Keratinocyte (primary cell): ENCODE measurements around the gene SEC62. TPM values are rescaled to one million over a fixed set of nuclear protein-coding genes. Genes with fewer than 3 reads are reported as not detected.

ENCODE experiments used
- DNase-seq: peaks from one replicate; pipeline ENCODE4 v3.0.0-alpha.2; 2011; ENCODE audit warnings: low read depth, missing footprints, low spot score
- FAIRE-seq: peaks from 2 replicates; lab custom pipeline; 2011; peaks lifted over from hg19 to GRCh38; lab: Jason Lieb, UNC
- H2AFZ ChIP-seq: 2 replicates; pipeline ENCODE4 v1.6.0; 2012; ENCODE audit warnings: low read length, control low read depth, inconsistent platforms; ENCODE audit not compliant: control insufficient read depth
- H3K27ac ChIP-seq: 2 replicates; pipeline ENCODE4 v1.5.1; 2011; ENCODE audit warnings: low read length; ENCODE audit not compliant: control insufficient read depth, insufficient read depth
- H3K27me3 ChIP-seq: 3 replicates; pipeline ENCODE4 v1.6.0; 2011; ENCODE audit warnings: low read length; ENCODE audit not compliant: control insufficient read depth, insufficient read depth; ENCODE audit errors: extremely low read depth
- H3K36me3 ChIP-seq, 2 experiments: 2 replicates in 1 of 2; 3 replicates in 1 of 2; pipeline ENCODE4 v1.5.1; 2011; ENCODE audit warnings: low read length in 2 of 2, mild to moderate bottlenecking in 1 of 2; ENCODE audit not compliant: control insufficient read depth in 2 of 2, insufficient read depth in 2 of 2; ENCODE audit errors: extremely low read depth in 1 of 2
- H3K4me1 ChIP-seq: 3 replicates; pipeline ENCODE4 v1.5.1; 2011; ENCODE audit warnings: low read length; ENCODE audit not compliant: control insufficient read depth, insufficient read depth; ENCODE audit errors: extremely low read depth
- H3K4me2 ChIP-seq: 3 replicates; pipeline ENCODE4 v1.6.0; 2011; ENCODE audit warnings: low read depth, low read length; ENCODE audit not compliant: control insufficient read depth, insufficient read depth; ENCODE audit errors: extremely low read depth
- H3K4me3 ChIP-seq, 3 experiments: fragments of 200-600 bp in 1 of 3; sonication (generic) in 1 of 3; 2 replicates in 2 of 3; 3 replicates in 1 of 3; pipeline ENCODE4 v1.5.1; 2011 to 2016; ENCODE audit warnings: low read length in 3 of 3, mild to moderate bottlenecking in 3 of 3, control low read depth in 2 of 3, inconsistent platforms in 1 of 3, low read depth in 1 of 3, mixed read lengths in 1 of 3, mixed run types in 1 of 3, moderate library complexity in 1 of 3; ENCODE audit not compliant: control insufficient read depth in 2 of 3, insufficient read depth in 2 of 3; ENCODE audit errors: extremely low read depth in 1 of 3
- H3K79me2 ChIP-seq: 2 replicates; pipeline ENCODE4 v1.6.0; 2012; ENCODE audit warnings: low read length; ENCODE audit not compliant: control insufficient read depth, insufficient read depth
- H3K9ac ChIP-seq: 3 replicates; pipeline ENCODE4 v1.6.0; 2011; ENCODE audit warnings: low read length; ENCODE audit not compliant: control insufficient read depth, insufficient read depth; ENCODE audit errors: extremely low read depth
- H3K9me1 ChIP-seq: 3 replicates; pipeline ENCODE4 v1.6.0; 2011; ENCODE audit warnings: low read length; ENCODE audit not compliant: control insufficient read depth, insufficient read depth; ENCODE audit errors: extremely low read depth
- H3K9me3 ChIP-seq: 2 replicates; pipeline ENCODE4 v1.5.1; 2012; ENCODE audit warnings: low read depth, low read length; ENCODE audit not compliant: control insufficient read depth
- H4K20me1 ChIP-seq: 3 replicates; pipeline ENCODE4 v1.6.0; 2011; ENCODE audit warnings: low read length; ENCODE audit not compliant: control insufficient read depth, insufficient read depth; ENCODE audit errors: extremely low read depth
- CTCF ChIP-seq, 3 experiments: IDR thresholded peaks in 1 of 3; conservative IDR thresholded peaks in 1 of 3; optimal IDR thresholded peaks in 1 of 3; 2 replicates in 2 of 3; 3 replicates in 1 of 3; pipeline versions ENCODE3 to v1.5.1; 2011; ENCODE audit warnings: low read length in 3 of 3, mild to moderate bottlenecking in 3 of 3, moderate library complexity in 2 of 3, control low read depth in 1 of 3, inconsistent platforms in 1 of 3; ENCODE audit not compliant: insufficient read depth in 2 of 3; ENCODE audit errors: extremely low read depth in 1 of 3
- EZH2 ChIP-seq: IDR thresholded peaks from one replicate; pipeline ENCODE4 v1.6.1; 2012; ENCODE audit warnings: inconsistent platforms, mild to moderate bottlenecking, low read length, moderate library complexity
- dilution Hi-C: fragments of 300-500 bp; cut with MboI; formaldehyde crosslinking; loops from one replicate; pipeline ENCODE4 v1.7.0; 2020; ENCODE audit warnings: low sequenced_read_pairs; ENCODE audit not compliant: extremely low pct_ligation_motif_present
- polyA plus RNA-seq, 5 experiments: library from polyadenylated mRNA; depleted of rRNA in 3 of 5; stranded (reverse) in 3 of 5; stranded (forward) in 1 of 5; unstranded in 1 of 5; fragments of >200 nt; gene quantifications; 1 replicate in 1 of 5; 2 replicates in 3 of 5; 3 replicates in 1 of 5; pipeline versions ENCODE4 v1.2.1 to v1.2.3, GENCODE V29; 2011 to 2012; ENCODE audit warnings: missing spikeins in 2 of 5, low read depth in 1 of 5, low replicate concordance in 1 of 5

SEC62 gene
- polyA plus RNA-seq, 1 donor (not counting 4 experiments of a cell fraction or from before 2014, with no cell fraction given) = 63.3 TPM

GRCh38 chr3:170040418-170040817 lies 73.8 kb downstream of the SEC62 start:
- H3K9me3 ChIP-seq = no peaks in the 10 kb centered on the region
- dilution Hi-C loops = no loop called here
- no peaks in the 10 kb centered on the region for H4K20me1 ChIP-seq
- H3K36me3 ChIP-seq = no peaks in the 10 kb centered on the region
- no peak overlapping the region for H2AFZ ChIP-seq
- no peak overlapping the region for H3K4me3 ChIP-seq
- TF ChIP-seq EZH2 (peak; percentile 72), CTCF (optimal IDR thresholded peaks at IDR 0.05 in 1 of 3, IDR thresholded peaks at IDR 0.05 in 1 of 3, conservative IDR thresholded peaks at IDR 0.05 in 1 of 3; ENCODE audit: extremely low read depth in 1 of 3, insufficient read depth in 2 of 3, low read length in 3 of 3) (no peak)
- no peak overlapping the region for H3K9ac ChIP-seq
- no peak for DNase-seq
- H3K4me2 ChIP-seq = no peak overlapping the region
- H3K27me3 ChIP-seq = peaks cover 31% of the 10 kb centered on the region
- no peaks in the 10 kb centered on the region for H3K79me2 ChIP-seq
- H3K27ac ChIP-seq = no peak overlapping the region
- peaks cover 8% of the 10 kb centered on the region for H3K4me1 ChIP-seq
- H3K9me1 ChIP-seq = no peaks in the 10 kb centered on the region
- FAIRE-seq = no peak

GRCh38 chr3:170043506-170043905 lies 76.9 kb downstream of the SEC62 start:
- DNase-seq (no peak), FAIRE-seq (no peak)
- Histone ChIP-seq H3K9ac (no peak overlapping the region), H3K36me3 (no peaks in the 10 kb centered on the region), H2AFZ (no peak overlapping the region), H3K79me2 (no peaks in the 10 kb centered on the region), H3K9me3 (no peaks in the 10 kb centered on the region), H3K9me1 (no peaks in the 10 kb centered on the region), H3K4me1 (peaks cover 5% of the 10 kb centered on the region), H3K4me2 (no peak overlapping the region), H4K20me1 (no peaks in the 10 kb centered on the region), H3K27me3 (peaks cover 26% of the 10 kb centered on the region), H3K27ac (no peak overlapping the region), H3K4me3 (no peak overlapping the region)
- TF ChIP-seq CTCF (optimal IDR thresholded peaks at IDR 0.05 in 1 of 3, IDR thresholded peaks at IDR 0.05 in 1 of 3, conservative IDR thresholded peaks at IDR 0.05 in 1 of 3; ENCODE audit: extremely low read depth in 1 of 3, insufficient read depth in 2 of 3, low read length in 3 of 3) = no peak
- no peak for TF ChIP-seq EZH2
- dilution Hi-C loops = no loop called here
